GM23338 (cell line): ENCODE measurements around the gene MAP3K14. TPM values are rescaled to one million over a fixed set of nuclear protein-coding genes. Genes with fewer than 3 reads are reported as not detected.

ENCODE experiments used
- ATAC-seq: fragments of 200-7000 bp; cut with Tn5 transposase; 3 replicates; pipeline ENCODE4 v1.9.1; 2020
- DNase-seq: peaks from one replicate; pipeline ENCODE4 v3.0.0-alpha.2; 2015; ENCODE audit warnings: low spot score
- H2AFZ ChIP-seq: fragments of 200-600 bp; sonication (generic); 2 replicates; pipeline ENCODE4 v1.8.0; 2016; ENCODE audit warnings: antibody characterized with exemption, mild to moderate bottlenecking, moderate library complexity
- H3F3A ChIP-seq: fragments of 200-600 bp; sonication (generic); replicated peaks from 2 replicates; pipeline ENCODE4 v1.8.0; 2017; ENCODE audit warnings: antibody characterized with exemption, mixed run types, low read depth
- H3K27ac ChIP-seq: fragments of 200-600 bp; sonication (generic); 2 replicates; pipeline ENCODE4 v1.6.1; 2016; ENCODE audit warnings: low read depth
- H3K27me3 ChIP-seq: fragments of 200-600 bp; sonication (generic); 2 replicates; pipeline ENCODE4 v1.8.0; 2016; ENCODE audit warnings: mild to moderate bottlenecking, mixed run types, moderate library complexity; ENCODE audit not compliant: insufficient read depth
- H3K36me3 ChIP-seq: fragments of 200-600 bp; sonication (generic); 2 replicates; pipeline ENCODE4 v1.8.0; 2016; ENCODE audit warnings: mild to moderate bottlenecking; ENCODE audit not compliant: insufficient read depth
- H3K4me1 ChIP-seq: fragments of 200-600 bp; sonication (generic); 2 replicates; pipeline ENCODE4 v1.8.0; 2016; ENCODE audit warnings: mild to moderate bottlenecking, moderate library complexity; ENCODE audit not compliant: insufficient read depth
- H3K4me2 ChIP-seq: fragments of 200-600 bp; sonication (generic); 2 replicates; pipeline ENCODE4 v1.7.1; 2017; ENCODE audit warnings: mixed run types
- H3K4me3 ChIP-seq: fragments of 200-600 bp; sonication (generic); 2 replicates; pipeline ENCODE4 v1.6.1; 2016; ENCODE audit warnings: mixed run types
- H3K79me2 ChIP-seq: fragments of 200-600 bp; sonication (generic); replicated peaks from 2 replicates; pipeline ENCODE4 v1.8.0; 2017; ENCODE audit warnings: mild to moderate bottlenecking; ENCODE audit not compliant: insufficient read depth
- H3K9me2 ChIP-seq: fragments of 200-600 bp; sonication (generic); 2 replicates; pipeline ENCODE4 v1.8.0; 2017; ENCODE audit not compliant: insufficient read depth
- H4K20me1 ChIP-seq: fragments of 200-600 bp; sonication (generic); replicated peaks from 2 replicates; pipeline ENCODE4 v1.8.0; 2017; ENCODE audit warnings: mild to moderate bottlenecking; ENCODE audit not compliant: insufficient read depth
- H3K27ac Mint-ChIP-seq: 2 replicates; pipeline ENCODE4 v1.8.0; 2020; ENCODE audit warnings: inconsistent platforms, mild to moderate bottlenecking, moderate library complexity, mixed read lengths
- H3K27me3 Mint-ChIP-seq: 3 replicates; pipeline ENCODE4 v1.8.0; 2022; ENCODE audit warnings: low read depth, mild to moderate bottlenecking, moderate library complexity, mixed read lengths, inconsistent platforms; ENCODE audit not compliant: insufficient read depth, poor library complexity
- H3K36me3 Mint-ChIP-seq: 3 replicates; pipeline ENCODE4 v1.8.0; 2021; ENCODE audit warnings: low read depth, mild to moderate bottlenecking, inconsistent platforms, moderate library complexity, mixed read lengths
- H3K4me1 Mint-ChIP-seq: 3 replicates; pipeline ENCODE4 v1.8.0; 2020; ENCODE audit warnings: mild to moderate bottlenecking, inconsistent platforms, mixed read lengths
- H3K4me3 Mint-ChIP-seq: 3 replicates; pipeline ENCODE4 v1.8.0; 2021; ENCODE audit warnings: moderate library complexity, mild to moderate bottlenecking, inconsistent platforms, mixed read lengths
- H3K9me3 Mint-ChIP-seq: 3 replicates; pipeline ENCODE4 v1.8.0; 2020; ENCODE audit warnings: moderate library complexity, mild to moderate bottlenecking, inconsistent platforms, mixed read lengths
- CREB1 ChIP-seq: fragments of 250-450 bp; sonication (Bioruptor Pico); IDR thresholded peaks from 2 replicates; pipeline ENCODE4 v1.5.0; 2020; ENCODE audit warnings: low read depth, mild to moderate bottlenecking, moderate library complexity
- CTCF ChIP-seq, 2 experiments: fragments of 200-600 bp in 1 of 2; sonication (generic) in 1 of 2; conservative IDR thresholded peaks; 2 replicates each; pipeline versions ENCODE4 v1.5.1 to v1.6.1; 2016 to 2017; ENCODE audit warnings: antibody characterized with exemption in 2 of 2, low read depth in 2 of 2, mild to moderate bottlenecking in 2 of 2, moderate library complexity in 1 of 2
- ETS1 ChIP-seq: IDR thresholded peaks from 2 replicates; pipeline ENCODE4 v1.6.1; 2016; ENCODE audit warnings: antibody characterized with exemption
- EZH2 ChIP-seq: fragments of 200-600 bp; sonication (generic); IDR thresholded peaks from one replicate; pipeline ENCODE4 v1.8.0; 2017; ENCODE audit warnings: antibody characterized with exemption, mild to moderate bottlenecking, low read depth; ENCODE audit not compliant: unreplicated experiment
- EZH2phosphoT487 ChIP-seq: fragments of 200-600 bp; sonication (generic); IDR thresholded peaks from one replicate; pipeline ENCODE4 v1.8.1; 2018; ENCODE audit warnings: antibody characterized with exemption; ENCODE audit not compliant: unreplicated experiment
- NANOG ChIP-seq: IDR thresholded peaks from 2 replicates; pipeline ENCODE4 v1.6.1; 2016; ENCODE audit warnings: antibody characterized with exemption, borderline replicate concordance
- ZNF331 ChIP-seq: fragments of 250-450 bp; sonication (Bioruptor Pico); IDR thresholded peaks from 2 replicates; pipeline ENCODE4 v1.5.0; 2020; ENCODE audit warnings: low read depth, mild to moderate bottlenecking, moderate library complexity
- ZNF462 ChIP-seq: fragments of 250-450 bp; sonication (Bioruptor Pico); IDR thresholded peaks from 2 replicates; pipeline ENCODE4 v1.5.0; 2020; ENCODE audit warnings: mild to moderate bottlenecking, moderate library complexity
- polyA plus RNA-seq: library from polyadenylated mRNA; unstranded; fragments of >200 nt; fragmentation: Nextera tagmentation; extraction: Ambion mirVana; gene quantifications from 2 replicates; pipeline ENCODE4 v1.2.1, GENCODE V29; 2016
- total RNA-seq: library from RNA; depleted of rRNA; stranded (reverse); fragments of >200 nt; shearing (Covaris generic); gene quantifications from 2 replicates; pipeline ENCODE4 v1.2.3, GENCODE V29; 2014

Gene MAP3K14
- total and polyA plus RNA-seq, 2 experiments from 2014 or later = 1.3 to 4.9 TPM

- H3K4me1 ChIP-seq = no peaks in the 10 kb centered on the region
- H3K9me3 Mint-ChIP-seq = no peaks in the 10 kb centered on the region
- H3K27me3 Mint-ChIP-seq = peaks cover 4% of the 10 kb centered on the region
- H3K9me2 ChIP-seq = no peaks in the 10 kb centered on the region
- no peaks in the 10 kb centered on the region for H3K36me3 ChIP-seq
- H3K4me3 Mint-ChIP-seq = no peak overlapping the region
- no peak overlapping the region; the same call in 1 of the 2 replicates for H3K27ac Mint-ChIP-seq
- H3K36me3 Mint-ChIP-seq = no peaks in the 10 kb centered on the region; the same call in 2 of the 3 replicates
- H3K4me3 ChIP-seq = no peak overlapping the region
- peaks cover 5% of the 10 kb centered on the region for H4K20me1 ChIP-seq
- no peaks in the 10 kb centered on the region for H3K27me3 ChIP-seq
- ATAC-seq (peak; percentile 49), DNase-seq (no peak)
- TF ChIP-seq CTCF (conservative IDR thresholded peaks at IDR 0.05; ENCODE audit: low read depth in 2 of 2) = no peak
- TF ChIP-seq CREB1 (CRISPR knock-in tag) = no peak
- TF ChIP-seq EZH2phosphoT487 = no peak
- no peak for TF ChIP-seq ZNF331 (CRISPR knock-in tag)
- TF ChIP-seq ETS1 = no peak
- TF ChIP-seq EZH2 = no peak
- peaks cover 2% of the 10 kb centered on the region; the same call in 1 of the 3 replicates for H3K4me1 Mint-ChIP-seq
- H2AFZ ChIP-seq = no peak overlapping the region
- 0 out of 2 replicates have a peak, but pooled peaks cover 4% of the 10 kb centered on the region for H3F3A ChIP-seq
- no peak overlapping the region for H3K27ac ChIP-seq
- H3K79me2 ChIP-seq = peaks cover 7% of the 10 kb centered on the region
- no peak overlapping the region for H3K4me2 ChIP-seq
These were observed 17.5 kb downstream of the MAP3K14 start for GRCh38 chr17:45299361-45299760.

- Histone ChIP-seq H3K4me3 (no peak overlapping the region), H3F3A (0 out of 2 replicates have a peak, but pooled peaks cover 4% of the 10 kb centered on the region), H3K4me1 (no peaks in the 10 kb centered on the region), H4K20me1 (peaks cover 4% of the 10 kb centered on the region), H3K9me2 (no peaks in the 10 kb centered on the region), H3K4me2 (no peak overlapping the region), H3K36me3 (no peaks in the 10 kb centered on the region), H3K27ac (no peak overlapping the region), H3K79me2 (peaks cover 1% of the 10 kb centered on the region; the same call in 1 of the 2 replicates), H2AFZ (no peak overlapping the region), H3K27me3 (no peaks in the 10 kb centered on the region)
- Mint-ChIP-seq H3K36me3 (no peaks in the 10 kb centered on the region; the same call in 2 of the 3 replicates), H3K9me3 (no peaks in the 10 kb centered on the region), H3K4me1 (peaks cover 6% of the 10 kb centered on the region; the same call in 2 of the 3 replicates), H3K4me3 (no peak overlapping the region), H3K27me3 (peaks cover 4% of the 10 kb centered on the region), H3K27ac (no peak overlapping the region)
- ATAC-seq (no peak), DNase-seq (no peak)
- no peak for TF ChIP-seq ZNF462 (CRISPR knock-in tag)
- no peak for TF ChIP-seq NANOG
These were observed 18.1 kb downstream of the MAP3K14 start for GRCh38 chr17:45298546-45299285.
